IPS DF 4.7 (cell line): ENCODE results near the gene PKD1L1.
"Not testable (repeated sequence)": the region's sequence is repeated elsewhere in the genome, so short reads cannot be mapped to it uniquely, and the experiment has no call there.

Experiments used
- DNase-seq: peaks from one replicate; pipeline ENCODE4 v3.0.0-alpha.2; 2013; ENCODE audit warnings: low spot score; ENCODE audit errors: extremely low read depth

The PKD1L1 gene

GRCh38 chr7:47937711-47938573 is 10.3 kb downstream of the PKD1L1 start:
- no peak for DNase-seq

DNA sequence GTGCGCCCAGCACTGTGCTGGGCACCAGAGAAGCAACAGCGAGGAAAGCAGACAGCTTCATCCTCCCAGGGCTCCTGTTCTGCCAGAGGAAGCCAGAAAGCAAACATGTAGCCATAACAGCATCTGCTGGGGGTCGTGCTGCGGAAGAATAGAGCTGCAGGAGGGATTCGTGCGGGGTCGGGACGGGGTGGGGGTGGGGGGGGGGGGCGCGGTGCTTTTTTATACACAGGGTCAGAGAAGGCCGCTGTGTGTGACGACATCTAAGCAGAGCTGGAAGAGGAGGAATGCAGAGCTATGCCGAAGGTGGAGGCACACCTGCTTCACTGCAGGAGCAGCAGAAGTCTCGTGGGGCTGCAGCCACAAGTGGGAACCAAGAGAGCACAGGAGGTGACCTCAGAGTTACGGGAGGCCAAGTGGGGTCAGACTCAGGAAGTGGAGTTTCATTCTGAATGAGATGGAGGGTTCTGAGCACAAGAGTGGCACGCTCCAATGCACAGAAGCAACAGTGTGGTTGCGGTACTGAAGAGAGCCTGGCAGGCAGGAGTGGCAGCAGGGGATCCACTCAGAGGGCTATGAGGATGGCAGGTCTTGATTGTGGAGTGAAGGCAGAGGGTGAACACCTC is 11.1 kb downstream of the PKD1L1 start:
- DNase-seq: no peak

GRCh38 chr7:47936323-47936722 is 11.9 kb downstream of the PKD1L1 start:
- DNase-seq: no peak

DNA sequence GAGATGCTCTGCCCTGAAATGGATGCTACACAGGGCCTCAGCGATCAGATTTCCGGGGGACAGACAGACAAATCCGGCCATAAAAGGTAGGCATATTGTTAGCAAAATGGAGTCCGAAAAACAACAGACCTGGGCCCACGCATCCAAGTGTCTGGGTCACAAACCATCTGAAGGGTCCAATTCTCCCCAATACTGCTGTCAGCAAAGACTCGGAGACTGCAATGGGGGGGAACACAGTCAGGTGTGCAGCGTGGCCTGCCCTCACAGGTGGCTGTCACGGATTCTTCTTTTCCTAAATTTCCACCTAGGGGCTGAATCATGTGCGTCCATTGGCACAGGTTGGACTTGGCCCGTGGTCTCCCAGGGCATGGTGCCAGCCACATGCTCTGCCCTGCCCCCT is 12.9 kb downstream of the PKD1L1 start:
- DNase-seq: no peak

GRCh38 chr7:47934831-47935230 is 13.4 kb downstream of the PKD1L1 start:
- no peak for DNase-seq

DNA sequence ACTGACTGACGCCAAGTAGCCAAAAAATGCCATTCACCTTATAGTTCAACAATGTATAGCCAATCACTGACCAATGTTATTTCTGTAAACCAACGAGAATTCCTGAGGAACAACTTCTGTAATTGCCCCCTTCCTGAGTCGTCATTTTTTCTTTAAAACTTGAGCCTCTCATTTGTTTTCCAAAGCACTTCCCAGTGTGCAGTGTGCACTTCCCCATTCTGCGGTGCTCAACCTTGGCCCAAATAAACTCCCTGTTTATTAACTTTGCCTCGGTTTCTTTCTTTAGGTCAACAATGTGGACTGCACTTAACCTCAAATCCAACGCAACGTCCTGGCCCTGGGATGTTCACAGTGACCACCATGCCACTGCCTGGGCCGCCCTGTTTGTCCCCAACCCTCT is 15.1 kb downstream of the PKD1L1 start:
- DNase-seq: no peak

DNA sequence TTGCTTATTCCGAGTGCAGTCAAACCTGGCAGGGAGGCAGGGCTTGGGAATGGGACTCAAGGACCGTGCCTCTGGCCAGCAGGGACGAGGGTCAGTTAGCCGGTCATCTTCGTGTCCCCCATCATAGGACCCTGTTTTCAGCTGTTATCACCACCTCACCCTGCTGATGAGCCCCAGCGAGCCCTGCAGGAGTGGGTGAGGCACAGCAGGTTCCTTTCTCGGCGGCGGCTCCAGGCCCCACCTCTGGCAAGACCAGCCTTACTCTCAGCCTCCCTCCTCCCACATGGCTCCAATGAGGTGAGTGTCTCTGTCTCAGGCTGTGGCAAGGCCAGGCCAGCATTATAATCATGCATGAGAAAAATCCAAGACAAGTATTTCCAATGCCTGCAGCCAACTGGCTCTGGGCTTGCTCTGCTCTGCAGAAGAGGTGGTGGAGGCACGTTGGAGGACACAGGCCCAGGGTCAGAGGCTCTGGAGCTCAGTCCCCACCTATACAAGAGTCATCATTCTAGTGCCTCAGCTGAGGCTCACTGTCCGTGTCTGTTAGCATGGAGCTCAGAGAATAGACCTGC is 15.7 kb downstream of the PKD1L1 start:
- DNase-seq: no peak

- no peak for DNase-seq
These were observed 16.2 kb downstream of the PKD1L1 start for GRCh38 chr7:47932016-47932415.

DNA sequence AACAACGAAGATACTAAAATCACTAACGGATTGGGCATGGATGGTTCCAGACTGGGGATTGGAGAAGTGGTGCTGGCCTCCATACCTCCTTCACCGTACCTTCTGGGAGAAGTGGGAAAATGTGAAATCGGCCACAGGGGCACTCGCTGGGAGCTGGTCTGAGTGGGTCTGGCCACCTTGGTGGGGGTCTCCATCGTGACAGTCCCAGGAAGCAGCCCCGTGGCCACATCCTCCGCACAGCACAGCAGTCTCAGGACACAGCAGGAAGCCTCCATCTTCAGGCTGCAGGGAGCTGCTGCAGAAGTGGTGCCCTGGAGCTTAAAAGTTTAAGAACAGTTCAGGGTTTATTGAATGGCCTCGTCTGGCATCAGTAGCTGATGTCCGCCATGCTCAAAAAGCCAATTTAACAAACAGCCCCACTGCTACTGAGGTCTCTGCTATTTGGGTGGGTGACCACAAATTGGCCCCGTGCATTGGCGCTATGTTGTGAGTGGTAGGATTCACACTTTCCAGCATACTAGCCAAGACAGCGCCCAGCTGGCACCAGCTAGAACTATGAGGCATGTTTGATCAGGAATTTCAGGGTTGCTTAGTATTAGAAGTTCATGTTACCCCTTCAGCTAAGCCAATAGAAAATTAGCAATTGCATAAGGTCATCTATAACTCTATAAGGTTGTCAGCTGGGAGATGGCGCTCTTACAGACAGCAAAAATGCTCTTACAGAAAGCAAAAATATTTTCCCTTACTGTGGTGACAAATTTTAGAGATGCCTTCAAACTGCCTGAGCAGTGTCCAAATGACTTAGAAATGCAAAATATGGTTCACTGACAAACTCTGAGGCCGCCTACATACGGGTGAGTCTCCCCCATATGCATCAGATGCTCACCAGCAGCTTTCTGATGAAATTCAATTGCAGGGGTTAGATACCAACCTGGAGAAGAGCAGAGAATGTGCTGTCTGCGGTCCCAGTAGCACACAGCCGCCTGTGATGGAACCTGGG is 17.0 kb downstream of the PKD1L1 start:
- DNase-seq: no peak

DNA sequence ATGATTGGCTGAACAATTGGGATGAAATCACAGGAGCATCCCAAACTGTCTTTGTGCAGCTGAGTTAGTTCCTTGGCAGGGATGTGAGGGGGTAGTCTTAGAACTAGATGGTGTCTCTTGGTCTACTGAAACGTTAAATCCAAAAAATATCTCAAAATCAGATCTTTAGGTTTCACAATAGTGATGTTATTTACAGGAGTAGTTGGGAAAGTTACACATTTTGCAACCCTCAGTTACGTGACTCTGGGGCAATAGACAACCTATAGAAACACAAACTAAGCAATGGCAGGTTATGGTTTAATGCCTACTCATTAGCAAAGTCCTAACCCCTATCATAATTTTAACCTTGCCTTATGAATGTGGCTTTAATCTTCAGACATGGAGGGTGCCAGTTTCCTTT is 24.0 kb downstream of the PKD1L1 start:
- DNase-seq: no peak

- DNase-seq: not testable (repeated sequence)
These were observed 25.0 kb downstream of the PKD1L1 start for GRCh38 chr7:47923081-47923875.

DNA sequence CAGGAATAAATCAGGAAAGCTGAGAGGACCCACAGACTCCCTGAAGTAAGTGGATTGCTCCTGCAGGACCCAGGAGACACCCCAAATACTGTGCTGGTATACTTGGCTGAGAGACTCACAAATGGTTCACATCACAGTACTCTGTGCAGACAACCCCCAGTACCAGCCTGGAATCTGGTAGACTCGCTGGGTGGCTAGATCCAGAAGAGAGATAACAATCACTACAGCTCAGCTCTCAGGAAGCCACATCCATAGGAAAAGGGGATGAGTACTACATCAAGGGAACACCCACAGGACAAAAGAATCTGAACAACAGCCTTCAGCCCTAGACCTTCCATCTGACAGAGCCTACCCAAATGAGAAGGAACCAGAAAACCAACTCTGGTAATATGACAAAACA is 31.8 kb downstream of the PKD1L1 start:
- DNase-seq: not testable (repeated sequence)

- DNase-seq: no peak
These were observed 32.7 kb downstream of the PKD1L1 start for GRCh38 chr7:47915616-47915976.

GRCh38 chr7:47914717-47915615 is 33.3 kb downstream of the PKD1L1 start:
- no peak for DNase-seq

GRCh38 chr7:47912332-47912731 is 35.9 kb downstream of the PKD1L1 start:
- no peak for DNase-seq

DNA sequence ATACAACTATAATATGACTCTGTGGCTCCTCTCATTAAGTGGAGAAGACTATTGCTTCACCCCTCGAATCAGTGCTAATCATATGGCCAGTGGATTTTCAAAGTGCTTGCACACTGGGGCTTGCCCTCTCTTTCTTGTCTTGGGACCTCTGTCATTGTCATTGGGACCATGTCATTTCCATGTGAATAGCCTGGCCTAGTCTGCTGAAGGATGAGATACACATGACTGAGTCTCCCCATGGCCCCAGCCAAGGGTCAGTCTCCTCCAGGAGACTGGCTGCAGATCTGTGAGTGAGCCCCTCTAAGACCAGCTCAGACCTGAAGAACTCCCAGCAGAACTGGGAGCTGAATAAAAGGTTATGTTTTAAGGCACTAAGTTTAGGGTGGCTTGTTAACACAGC is 39.5 kb downstream of the PKD1L1 start:
- no peak for DNase-seq

DNA sequence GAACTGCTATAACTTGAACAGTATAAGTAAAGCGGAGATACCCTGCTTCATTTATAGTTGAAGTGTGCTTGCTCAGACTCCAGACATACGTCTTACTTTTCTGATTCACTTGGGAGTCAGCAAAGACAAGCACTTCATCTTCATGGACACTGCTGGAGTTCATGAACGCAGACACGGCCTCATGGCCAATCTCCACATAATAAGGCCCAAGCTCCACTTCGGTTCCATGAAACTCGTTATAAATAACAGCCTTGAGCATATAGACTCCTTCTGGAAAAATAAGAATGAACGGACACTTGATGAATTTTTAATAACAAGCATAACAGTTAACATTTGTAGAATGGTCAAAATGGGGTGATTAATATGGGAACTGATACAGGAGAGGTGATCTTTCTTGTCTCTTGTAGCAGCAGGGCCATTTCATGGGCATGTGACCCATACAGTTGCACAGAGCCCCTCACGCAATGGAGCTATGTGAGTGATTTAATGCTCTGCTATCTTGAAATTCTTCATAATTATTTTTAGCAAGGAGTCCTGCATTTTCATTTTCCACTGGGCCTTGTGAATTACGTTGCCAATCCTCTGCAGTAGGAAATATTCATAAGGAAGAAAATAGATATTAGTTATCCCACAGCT is 40.2 kb downstream of the PKD1L1 start:
- DNase-seq: no peak

GRCh38 chr7:47906883-47907282 is 41.4 kb downstream of the PKD1L1 start:
- no peak for DNase-seq
